HepG2 (cell line): Measurements from ENCODE around the gene FYB2. TPM values are rescaled to one million over a fixed set of nuclear protein-coding genes. Genes with fewer than 3 reads are reported as not detected.
A peak's percentile ranks its signal among the peaks of the same experiment; 100 is the strongest.

Source experiments
- ARNT2 ChIP-seq: sonication (generic); formaldehyde crosslinking; IDR thresholded peaks from 2 replicates; pipeline ENCODE4 v1.8.0; 2022; ENCODE audit warnings: mild to moderate bottlenecking, low read depth, missing genetic modification reagents, moderate library complexity
- KLF16 ChIP-seq, 2 experiments: sonication (generic) in 1 of 2; formaldehyde crosslinking in 1 of 2; IDR thresholded peaks; 2 replicates each; pipeline versions ENCODE4 v1.6.1 to v1.8.0; 2016 to 2023; ENCODE audit warnings: missing genetic modification reagents in 2 of 2, missing compliant biosample characterization in 1 of 2
- MEIS1 ChIP-seq: sonication (generic); formaldehyde crosslinking; IDR thresholded peaks from 2 replicates; pipeline ENCODE4 v1.9.0; 2021; ENCODE audit warnings: mild to moderate bottlenecking, missing genetic modification reagents, moderate library complexity, borderline replicate concordance
- PAF1 ChIP-seq: IDR thresholded peaks from 2 replicates; pipeline ENCODE4 v1.6.1; 2016; ENCODE audit warnings: missing genetic modification reagents, missing compliant biosample characterization
- SRSF1 ChIP-seq: fragments of 200-400 bp; formaldehyde crosslinking; optimal IDR thresholded peaks from 2 replicates; pipeline ENCODE3; 2017; ENCODE audit warnings: mild to moderate bottlenecking, low read depth, low read length, moderate library complexity
- XRCC5 ChIP-seq: fragments of 200-400 bp; formaldehyde crosslinking; optimal IDR thresholded peaks from 2 replicates; pipeline ENCODE3; 2017; ENCODE audit warnings: mild to moderate bottlenecking, low read length
- ZBTB3 ChIP-seq: sonication (generic); formaldehyde crosslinking; IDR thresholded peaks from 2 replicates; pipeline ENCODE4 v1.4.0; 2020; ENCODE audit warnings: low read depth, mild to moderate bottlenecking, moderate library complexity, missing genetic modification reagents, borderline replicate concordance
- ZKSCAN5 ChIP-seq: sonication (generic); formaldehyde crosslinking; IDR thresholded peaks from 2 replicates; pipeline ENCODE4 v1.5.1; 2020; ENCODE audit warnings: mild to moderate bottlenecking, missing genetic modification reagents
- ZNF367 ChIP-seq: sonication (generic); formaldehyde crosslinking; IDR thresholded peaks from 2 replicates; pipeline ENCODE4 v1.4.0; 2020; ENCODE audit warnings: missing genetic modification reagents, borderline replicate concordance
- ZNF557 ChIP-seq: sonication (generic); formaldehyde crosslinking; IDR thresholded peaks from 2 replicates; pipeline ENCODE4 v1.4.0; 2020; ENCODE audit warnings: missing genetic modification reagents
- polyA plus RNA-seq, 8 experiments: library from polyadenylated mRNA; depleted of rRNA in 3 of 8; stranded (reverse) in 7 of 8; unstranded in 1 of 8; fragments of >200 nt; fragmentation: Illumina TruSeq in 4 of 8; extraction: Trizol in 4 of 8; gene quantifications; 2 replicates each; pipeline versions ENCODE4 v1.2.1 to v1.2.3, GENCODE V29; 2011 to 2016; ENCODE audit warnings: low read depth in 4 of 8, missing spikeins in 1 of 8, mixed read lengths in 1 of 8; ENCODE audit not compliant: insufficient read depth in 1 of 8
- total RNA-seq, 5 experiments: library from RNA; depleted of rRNA; stranded (reverse); fragments of >200 nt; fragmentation: Illumina TruSeq; extraction: Trizol; gene quantifications; 2 replicates each; pipeline ENCODE4 v1.2.3, GENCODE V29; 2016; ENCODE audit warnings: low read depth in 1 of 5
- TF ChIP-seq, protein P1 (sequence below): sonication (generic); formaldehyde crosslinking; IDR thresholded peaks from 2 replicates; pipeline ENCODE4 v1.8.1; 2023; ENCODE audit warnings: mild to moderate bottlenecking, moderate library complexity, missing genetic modification reagents
- TF ChIP-seq, protein P2 (sequence below): sonication (generic); formaldehyde crosslinking; IDR thresholded peaks from 2 replicates; pipeline ENCODE4 v1.8.1; 2023; ENCODE audit warnings: missing genetic modification reagents, inconsistent platforms, borderline replicate concordance
- TF ChIP-seq, protein P3 (sequence below): sonication (generic); formaldehyde crosslinking; conservative IDR thresholded peaks from 2 replicates; pipeline ENCODE4 v1.5.0; 2020; ENCODE audit warnings: missing genetic modification reagents
- TF ChIP-seq, protein P4 (sequence below): sonication (generic); formaldehyde crosslinking; IDR thresholded peaks from 2 replicates; pipeline ENCODE4 v1.4.0; 2020; ENCODE audit warnings: missing genetic modification reagents
- TF ChIP-seq, protein P5 (sequence below), 2 experiments: sonication (generic) in 1 of 2; formaldehyde crosslinking in 1 of 2; IDR thresholded peaks; 2 replicates each; pipeline versions ENCODE4 v1.4.0 to v1.6.1; 2016 to 2020; ENCODE audit warnings: borderline replicate concordance in 1 of 2, low read depth in 1 of 2, mild to moderate bottlenecking in 1 of 2, missing genetic modification reagents in 1 of 2
- TF ChIP-seq, protein P6 (sequence below): sonication (generic); formaldehyde crosslinking; IDR thresholded peaks from 2 replicates; pipeline ENCODE4 v1.5.0; 2020; ENCODE audit warnings: mild to moderate bottlenecking, missing genetic modification reagents

The FYB2 gene
- total and polyA plus RNA-seq, 2 of the 13 experiments (the other 11 are each of a cell fraction or from before 2014, with no cell fraction given): 1.2 to 2.7 TPM

DNA sequence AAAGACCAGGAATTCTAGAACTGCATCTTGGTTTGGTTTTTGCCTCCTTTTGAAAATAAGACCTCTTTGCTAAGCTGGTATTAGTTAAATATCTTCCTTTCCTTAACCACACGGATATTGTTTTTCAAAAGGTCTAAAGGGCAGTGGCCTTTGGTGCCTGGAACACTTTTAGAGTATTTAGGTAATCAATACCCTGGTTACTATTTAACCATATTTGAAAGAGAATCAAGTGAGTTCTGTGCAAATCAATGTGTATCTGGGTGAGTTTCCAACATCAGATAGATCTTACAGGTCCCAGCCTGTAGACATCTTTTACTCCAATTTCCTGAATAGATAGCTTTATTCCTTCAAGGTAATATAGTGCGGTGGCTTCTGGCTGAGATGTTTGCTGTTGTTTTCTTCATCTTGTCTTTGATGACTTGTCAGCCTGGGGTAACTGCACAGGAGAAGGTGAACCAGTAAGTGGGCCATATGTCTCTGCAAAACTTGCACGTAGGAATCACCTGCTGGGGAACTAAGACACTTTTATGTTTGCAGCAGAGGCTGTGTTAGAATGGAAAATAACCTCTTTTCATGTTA is 35.4 kb upstream of the FYB2 start, which contains the start of gene C8A (continued):
- TF ChIP-seq, protein P1, sequence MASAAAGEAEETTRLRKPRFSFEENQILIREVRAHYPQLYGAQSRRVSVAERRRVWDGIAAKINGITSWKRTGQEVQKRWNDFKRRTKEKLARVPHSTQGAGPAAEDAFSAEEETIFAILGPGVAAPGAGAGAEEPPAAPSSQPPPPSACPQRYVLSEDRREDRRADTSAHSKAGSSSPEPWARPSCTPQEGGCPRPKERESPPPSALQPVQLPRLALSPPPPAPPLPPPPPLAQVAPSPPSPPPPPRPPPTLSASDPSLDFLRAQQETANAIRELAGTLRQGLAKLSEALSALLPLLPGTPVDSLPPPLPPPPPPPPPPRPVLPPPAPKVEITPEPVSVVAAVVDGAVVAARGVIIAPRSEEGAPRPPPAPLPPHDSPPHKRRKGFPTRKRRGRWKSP (CRISPR knock-in tag): no peak
- TF ChIP-seq ZBTB3 (CRISPR knock-in tag) (0 out of 2 replicates have a peak, but pooled peaks have one; percentile 28), ZNF557 (CRISPR knock-in tag) (no peak), SRSF1 (no peak), ARNT2 (CRISPR knock-in tag) (no peak), MEIS1 (CRISPR knock-in tag) (no peak), PAF1 (CRISPR knock-in tag) (no peak), KLF16 (CRISPR knock-in tag; IDR thresholded peaks at IDR 0.05) (peak in 1 of 2 experiments; percentile 44; a peak in 1 of 4 replicates), ZKSCAN5 (CRISPR knock-in tag) (no peak), ZNF367 (CRISPR knock-in tag) (no peak), XRCC5 (no peak)
- TF ChIP-seq, protein P2, sequence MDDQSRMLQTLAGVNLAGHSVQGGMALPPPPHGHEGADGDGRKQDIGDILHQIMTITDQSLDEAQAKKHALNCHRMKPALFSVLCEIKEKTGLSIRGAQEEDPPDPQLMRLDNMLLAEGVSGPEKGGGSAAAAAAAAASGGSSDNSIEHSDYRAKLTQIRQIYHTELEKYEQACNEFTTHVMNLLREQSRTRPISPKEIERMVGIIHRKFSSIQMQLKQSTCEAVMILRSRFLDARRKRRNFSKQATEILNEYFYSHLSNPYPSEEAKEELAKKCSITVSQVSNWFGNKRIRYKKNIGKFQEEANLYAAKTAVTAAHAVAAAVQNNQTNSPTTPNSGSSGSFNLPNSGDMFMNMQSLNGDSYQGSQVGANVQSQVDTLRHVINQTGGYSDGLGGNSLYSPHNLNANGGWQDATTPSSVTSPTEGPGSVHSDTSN (CRISPR knock-in tag): no peak
- TF ChIP-seq, protein P3, sequence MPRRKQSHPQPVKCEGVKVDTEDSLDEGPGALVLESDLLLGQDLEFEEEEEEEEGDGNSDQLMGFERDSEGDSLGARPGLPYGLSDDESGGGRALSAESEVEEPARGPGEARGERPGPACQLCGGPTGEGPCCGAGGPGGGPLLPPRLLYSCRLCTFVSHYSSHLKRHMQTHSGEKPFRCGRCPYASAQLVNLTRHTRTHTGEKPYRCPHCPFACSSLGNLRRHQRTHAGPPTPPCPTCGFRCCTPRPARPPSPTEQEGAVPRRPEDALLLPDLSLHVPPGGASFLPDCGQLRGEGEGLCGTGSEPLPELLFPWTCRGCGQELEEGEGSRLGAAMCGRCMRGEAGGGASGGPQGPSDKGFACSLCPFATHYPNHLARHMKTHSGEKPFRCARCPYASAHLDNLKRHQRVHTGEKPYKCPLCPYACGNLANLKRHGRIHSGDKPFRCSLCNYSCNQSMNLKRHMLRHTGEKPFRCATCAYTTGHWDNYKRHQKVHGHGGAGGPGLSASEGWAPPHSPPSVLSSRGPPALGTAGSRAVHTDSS (CRISPR knock-in tag): no peak
- TF ChIP-seq, protein P4, sequence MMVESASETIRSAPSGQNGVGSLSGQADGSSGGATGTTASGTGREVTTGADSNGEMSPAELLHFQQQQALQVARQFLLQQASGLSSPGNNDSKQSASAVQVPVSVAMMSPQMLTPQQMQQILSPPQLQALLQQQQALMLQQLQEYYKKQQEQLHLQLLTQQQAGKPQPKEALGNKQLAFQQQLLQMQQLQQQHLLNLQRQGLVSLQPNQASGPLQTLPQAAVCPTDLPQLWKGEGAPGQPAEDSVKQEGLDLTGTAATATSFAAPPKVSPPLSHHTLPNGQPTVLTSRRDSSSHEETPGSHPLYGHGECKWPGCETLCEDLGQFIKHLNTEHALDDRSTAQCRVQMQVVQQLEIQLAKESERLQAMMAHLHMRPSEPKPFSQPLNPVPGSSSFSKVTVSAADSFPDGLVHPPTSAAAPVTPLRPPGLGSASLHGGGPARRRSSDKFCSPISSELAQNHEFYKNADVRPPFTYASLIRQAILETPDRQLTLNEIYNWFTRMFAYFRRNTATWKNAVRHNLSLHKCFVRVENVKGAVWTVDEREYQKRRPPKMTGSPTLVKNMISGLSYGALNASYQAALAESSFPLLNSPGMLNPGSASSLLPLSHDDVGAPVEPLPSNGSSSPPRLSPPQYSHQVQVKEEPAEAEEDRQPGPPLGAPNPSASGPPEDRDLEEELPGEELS (CRISPR knock-in tag): peak; percentile 87
- TF ChIP-seq, protein P5, sequence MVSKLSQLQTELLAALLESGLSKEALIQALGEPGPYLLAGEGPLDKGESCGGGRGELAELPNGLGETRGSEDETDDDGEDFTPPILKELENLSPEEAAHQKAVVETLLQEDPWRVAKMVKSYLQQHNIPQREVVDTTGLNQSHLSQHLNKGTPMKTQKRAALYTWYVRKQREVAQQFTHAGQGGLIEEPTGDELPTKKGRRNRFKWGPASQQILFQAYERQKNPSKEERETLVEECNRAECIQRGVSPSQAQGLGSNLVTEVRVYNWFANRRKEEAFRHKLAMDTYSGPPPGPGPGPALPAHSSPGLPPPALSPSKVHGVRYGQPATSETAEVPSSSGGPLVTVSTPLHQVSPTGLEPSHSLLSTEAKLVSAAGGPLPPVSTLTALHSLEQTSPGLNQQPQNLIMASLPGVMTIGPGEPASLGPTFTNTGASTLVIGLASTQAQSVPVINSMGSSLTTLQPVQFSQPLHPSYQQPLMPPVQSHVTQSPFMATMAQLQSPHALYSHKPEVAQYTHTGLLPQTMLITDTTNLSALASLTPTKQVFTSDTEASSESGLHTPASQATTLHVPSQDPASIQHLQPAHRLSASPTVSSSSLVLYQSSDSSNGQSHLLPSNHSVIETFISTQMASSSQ (IDR thresholded peaks at IDR 0.05; ENCODE audit: low read depth): peak; percentile 99
- TF ChIP-seq, protein P5 (CRISPR knock-in tag; IDR thresholded peaks at IDR 0.05; ENCODE audit: borderline replicate concordance): peak; percentile 99
- TF ChIP-seq, protein P6, sequence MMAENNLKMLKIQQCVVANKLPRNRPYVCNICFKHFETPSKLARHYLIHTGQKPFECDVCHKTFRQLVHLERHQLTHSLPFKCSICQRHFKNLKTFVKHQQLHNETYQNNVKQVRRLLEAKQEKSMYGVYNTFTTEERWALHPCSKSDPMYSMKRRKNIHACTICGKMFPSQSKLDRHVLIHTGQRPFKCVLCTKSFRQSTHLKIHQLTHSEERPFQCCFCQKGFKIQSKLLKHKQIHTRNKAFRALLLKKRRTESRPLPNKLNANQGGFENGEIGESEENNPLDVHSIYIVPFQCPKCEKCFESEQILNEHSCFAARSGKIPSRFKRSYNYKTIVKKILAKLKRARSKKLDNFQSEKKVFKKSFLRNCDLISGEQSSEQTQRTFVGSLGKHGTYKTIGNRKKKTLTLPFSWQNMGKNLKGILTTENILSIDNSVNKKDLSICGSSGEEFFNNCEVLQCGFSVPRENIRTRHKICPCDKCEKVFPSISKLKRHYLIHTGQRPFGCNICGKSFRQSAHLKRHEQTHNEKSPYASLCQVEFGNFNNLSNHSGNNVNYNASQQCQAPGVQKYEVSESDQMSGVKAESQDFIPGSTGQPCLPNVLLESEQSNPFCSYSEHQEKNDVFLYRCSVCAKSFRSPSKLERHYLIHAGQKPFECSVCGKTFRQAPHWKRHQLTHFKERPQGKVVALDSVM (CRISPR knock-in tag): no peak
